HUDEP-2 (cell line): Measurements from ENCODE around the gene SLC5A6.
A peak's percentile ranks its signal among the peaks of the same experiment; 100 is the strongest.

Source experiments
- DNase-seq, 76 experiments: peaks; one replicate each; lab custom pipeline; 2025; ENCODE audit not compliant: unreplicated experiment in 76 of 76; lab: John Stamatoyannopoulos, UW

SLC5A6 gene

GRCh38 chr2:27237341-27237945 is 25.4 kb upstream of the SLC5A6 start:
- DNase-seq = no peak

- no peak for DNase-seq
These were observed 24.6 kb upstream of the SLC5A6 start for GRCh38 chr2:27236626-27237025.

GRCh38 chr2:27236136-27236535 is 24.1 kb upstream of the SLC5A6 start:
- DNase-seq = no peak

- DNase-seq = no peak
These were observed 21.3 kb upstream of the SLC5A6 start for GRCh38 chr2:27233341-27233740.

GRCh38 chr2:27231921-27232320 is 19.9 kb upstream of the SLC5A6 start:
- no peak for DNase-seq

GRCh38 chr2:27227501-27227900 is 15.4 kb upstream of the SLC5A6 start:
- DNase-seq = no peak

- no peak for DNase-seq
These were observed 13.5 kb upstream of the SLC5A6 start for GRCh38 chr2:27225526-27225925.

GRCh38 chr2:27223416-27223815 is 11.3 kb upstream of the SLC5A6 start:
- no peak for DNase-seq

- DNase-seq = no peak
These were observed 10.3 kb upstream of the SLC5A6 start for GRCh38 chr2:27222407-27222806.

GRCh38 chr2:27221166-27221565 is 9.1 kb upstream of the SLC5A6 start:
- DNase-seq = no peak

GRCh38 chr2:27220091-27220490 is 8.0 kb upstream of the SLC5A6 start:
- no peak for DNase-seq

- no peak for DNase-seq
These were observed 7.0 kb upstream of the SLC5A6 start for GRCh38 chr2:27219091-27219490.

- DNase-seq = no peak
These were observed 6.5 kb upstream of the SLC5A6 start for GRCh38 chr2:27218614-27219013.

GRCh38 chr2:27217173-27218121 is 5.4 kb upstream of the SLC5A6 start, which contains the start of gene CAD:
CAD (plus strand) TSS chr2:27217369; CDS start chr2:27217552, 183 bp downstream.
- DNase-seq = peak in 74 of 76 experiments; percentile 36 to 90 (median 78)

- peak in 2 of 76 experiments; percentile 18 to 22 for DNase-seq
These were observed 4.5 kb upstream of the SLC5A6 start for GRCh38 chr2:27216416-27217137.

GRCh38 chr2:27214941-27215340 is 2.9 kb upstream of the SLC5A6 start:
- no peak for DNase-seq

GRCh38 chr2:27212626-27213471 is 781 bp upstream of the SLC5A6 start:
- DNase-seq = peak in 35 of 76 experiments; percentile 10 to 76 (median 41)

- DNase-seq = peak in 3 of 76 experiments; percentile 36 to 62 (median 54)
These were observed 676 bp downstream of the SLC5A6 start for GRCh38 chr2:27211241-27211942.

- DNase-seq = peak in 9 of 76 experiments; percentile 7 to 43 (median 27)
These were observed 2.3 kb downstream of the SLC5A6 start for GRCh38 chr2:27209621-27210401.
